ENCODE results near the gene PIAS2. TPM values are rescaled to one million over a fixed set of nuclear protein-coding genes. Genes with fewer than 3 reads are reported as not detected.
"Not testable (repeated sequence)": the region's sequence is repeated elsewhere in the genome, so short reads cannot be mapped to it uniquely, and the experiment has no call there.

Gene PIAS2
- total RNA-seq, 1 donor from 2014 or later = 54.5 TPM

DNA sequence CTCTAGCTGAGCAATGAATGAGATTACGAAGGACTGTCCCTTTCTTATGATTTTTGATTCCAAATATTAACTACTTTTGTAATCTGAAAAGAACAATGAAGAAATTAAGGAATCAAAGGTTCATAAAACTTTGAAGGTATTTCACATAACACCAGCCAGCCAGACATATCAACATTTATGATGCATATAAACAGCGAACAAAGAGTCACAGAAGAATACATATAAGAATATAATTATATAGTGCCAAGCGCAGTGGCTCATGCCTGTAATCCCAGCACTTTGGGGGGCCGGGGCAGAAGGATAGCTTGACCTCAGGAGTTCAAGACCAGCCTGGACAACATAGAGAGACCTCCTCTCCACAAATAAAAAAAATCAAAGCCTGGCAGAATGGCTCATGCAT, 34.1 kb downstream of the PIAS2 start:
- Histone ChIP-seq H3K9me3 (peaks cover 7 to 23% of the 10 kb centered on the region in 2 donors), H3K36me3 (peaks cover 0 to 6% of the 10 kb centered on the region in 2 donors), H3K27ac (no peak overlapping the region), H3K4me1 (no peaks in the 10 kb centered on the region), H3K27me3 (no peaks in the 10 kb centered on the region), H3K4me3 (no peak overlapping the region)
- TF ChIP-seq, protein P1, sequence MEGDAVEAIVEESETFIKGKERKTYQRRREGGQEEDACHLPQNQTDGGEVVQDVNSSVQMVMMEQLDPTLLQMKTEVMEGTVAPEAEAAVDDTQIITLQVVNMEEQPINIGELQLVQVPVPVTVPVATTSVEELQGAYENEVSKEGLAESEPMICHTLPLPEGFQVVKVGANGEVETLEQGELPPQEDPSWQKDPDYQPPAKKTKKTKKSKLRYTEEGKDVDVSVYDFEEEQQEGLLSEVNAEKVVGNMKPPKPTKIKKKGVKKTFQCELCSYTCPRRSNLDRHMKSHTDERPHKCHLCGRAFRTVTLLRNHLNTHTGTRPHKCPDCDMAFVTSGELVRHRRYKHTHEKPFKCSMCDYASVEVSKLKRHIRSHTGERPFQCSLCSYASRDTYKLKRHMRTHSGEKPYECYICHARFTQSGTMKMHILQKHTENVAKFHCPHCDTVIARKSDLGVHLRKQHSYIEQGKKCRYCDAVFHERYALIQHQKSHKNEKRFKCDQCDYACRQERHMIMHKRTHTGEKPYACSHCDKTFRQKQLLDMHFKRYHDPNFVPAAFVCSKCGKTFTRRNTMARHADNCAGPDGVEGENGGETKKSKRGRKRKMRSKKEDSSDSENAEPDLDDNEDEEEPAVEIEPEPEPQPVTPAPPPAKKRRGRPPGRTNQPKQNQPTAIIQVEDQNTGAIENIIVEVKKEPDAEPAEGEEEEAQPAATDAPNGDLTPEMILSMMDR (IDR thresholded peaks at IDR 0.05) = no peak
- no peak for DNase-seq (ENCODE audit: low spot score in 2 of 2)
- intact Hi-C loops (cut with DNase I) = no loop called here

DNA sequence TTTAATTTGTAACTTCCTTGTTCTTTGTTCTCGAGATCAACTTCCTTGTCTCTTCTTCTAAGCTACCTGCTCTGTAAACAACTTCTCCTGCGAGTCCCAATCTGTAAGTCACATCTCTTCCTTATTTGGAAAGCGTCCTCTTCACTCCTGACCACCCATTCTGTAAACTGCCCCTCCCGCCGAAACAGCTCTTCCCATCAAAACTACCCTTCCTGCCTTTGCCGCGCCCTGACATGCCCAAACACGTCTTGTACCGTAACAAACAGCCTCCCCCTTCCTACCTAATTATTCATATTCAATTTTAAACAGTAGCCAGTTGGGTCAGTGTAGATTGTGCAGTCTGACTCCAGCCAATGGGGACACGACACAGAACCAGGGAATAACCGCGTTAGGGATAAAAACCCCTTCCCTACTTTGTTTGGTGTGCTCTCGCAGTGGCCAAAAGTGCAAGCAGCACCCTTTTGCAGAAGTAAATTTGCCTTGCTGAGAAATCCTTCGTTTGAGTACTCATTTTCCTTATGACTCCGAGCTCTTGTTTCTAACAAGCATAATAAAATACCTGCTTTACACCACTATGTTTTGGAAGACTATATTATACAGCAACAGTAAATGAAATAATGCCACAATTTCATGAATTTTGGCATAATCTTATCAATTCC, 39.8 kb downstream of the PIAS2 start:
- Histone ChIP-seq H3K27ac (no peak overlapping the region), H3K4me3 (no peak overlapping the region), H3K9me3 (peaks cover 0 to 36% of the 10 kb centered on the region in 2 donors), H3K4me1 (no peaks in the 10 kb centered on the region), H3K36me3 (peaks cover 0 to 13% of the 10 kb centered on the region in 2 donors), H3K27me3 (no peaks in the 10 kb centered on the region)
- DNase-seq (ENCODE audit: low spot score in 2 of 2) = no peak
- intact Hi-C loops (cut with DNase I) = no loop called here
- TF ChIP-seq, protein P1 (IDR thresholded peaks at IDR 0.05) = no peak

DNA sequence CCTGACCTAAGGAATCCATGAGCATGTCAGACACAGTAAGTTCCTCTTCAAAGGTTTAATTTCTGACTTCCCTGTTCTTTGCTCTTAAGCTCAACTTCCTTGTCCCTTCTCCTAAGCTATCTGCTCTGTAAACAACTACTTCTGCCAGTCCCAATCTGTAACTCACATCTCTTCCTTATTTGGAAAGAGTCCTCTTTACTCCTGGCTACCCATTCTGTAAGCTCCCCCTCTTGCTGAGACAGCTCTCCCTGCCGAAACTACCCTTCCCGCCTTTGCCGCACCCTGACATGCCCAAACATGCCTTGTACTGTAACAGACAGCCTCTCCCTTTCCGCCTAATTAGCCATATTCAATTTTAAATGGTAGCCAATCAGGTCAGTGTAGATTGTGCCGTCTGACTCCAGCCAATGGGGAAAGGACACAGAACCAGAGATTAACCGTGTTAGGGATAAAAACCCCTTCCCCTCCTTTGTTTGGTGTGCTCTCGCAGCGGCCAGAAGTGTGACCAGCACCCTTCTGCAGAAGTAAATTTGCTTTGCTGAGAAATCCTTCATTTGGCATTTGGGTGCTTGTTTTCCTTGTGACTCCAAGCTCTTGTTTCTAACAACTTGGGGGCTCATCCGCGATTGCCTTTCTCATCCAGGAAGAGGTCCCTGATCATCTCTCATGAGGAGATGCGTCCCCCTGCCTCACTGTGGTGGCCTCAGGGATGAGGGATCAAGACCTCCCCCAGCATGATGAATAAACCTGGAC, 49.0 kb downstream of the PIAS2 start:
- Histone ChIP-seq H3K36me3 (peaks cover 5 to 17% of the 10 kb centered on the region in 2 donors), H3K4me1 (no peaks in the 10 kb centered on the region), H3K4me3 (no peak overlapping the region), H3K9me3 (peaks cover 16 to 26% of the 10 kb centered on the region in 2 donors), H3K27me3 (no peaks in the 10 kb centered on the region), H3K27ac (no peak overlapping the region)
- no peak for DNase-seq (ENCODE audit: low spot score in 2 of 2)
- intact Hi-C loops (cut with DNase I) = no loop called here
- TF ChIP-seq, protein P1 (IDR thresholded peaks at IDR 0.05) = no peak

DNA sequence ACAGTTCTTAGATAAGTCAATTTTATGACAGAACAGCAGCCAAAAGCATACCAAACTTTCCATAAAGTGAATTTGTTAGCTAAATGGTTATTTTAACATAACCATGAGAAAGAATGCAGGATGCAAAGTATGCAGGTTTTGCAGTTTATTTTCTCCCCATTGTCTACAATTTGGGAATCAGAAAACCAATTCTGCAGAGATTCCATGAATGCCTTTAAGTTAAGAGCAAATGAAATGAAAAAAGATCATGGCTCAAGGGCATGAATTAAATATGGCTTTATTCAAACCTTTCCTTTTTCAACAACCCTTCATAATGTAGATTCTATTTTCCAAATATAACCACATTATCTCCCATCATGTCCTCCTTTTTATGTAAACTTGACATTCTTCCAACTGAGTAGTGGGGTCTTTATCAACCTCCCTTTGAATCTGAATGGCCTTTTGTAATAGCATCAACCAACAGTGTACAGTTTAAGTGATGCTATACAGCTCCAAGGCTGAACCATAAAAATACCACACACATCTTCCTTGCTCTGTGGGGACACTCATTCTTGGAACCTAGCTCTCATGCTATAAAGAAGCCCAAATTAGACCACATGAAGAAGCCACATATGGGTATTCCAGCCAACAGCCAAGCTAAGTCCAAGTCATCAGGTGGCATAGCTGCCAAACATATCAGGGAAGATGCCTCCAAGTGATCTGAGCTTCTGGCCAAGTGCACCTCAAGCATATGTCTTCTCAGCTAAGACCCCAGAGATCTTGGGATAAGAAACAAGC, 49.8 kb downstream of the PIAS2 start:
- no peaks in the 10 kb centered on the region for H3K4me1 ChIP-seq
- no peak overlapping the region for H3K27ac ChIP-seq
- no peak overlapping the region for H3K4me3 ChIP-seq
- TF ChIP-seq, protein P1 (IDR thresholded peaks at IDR 0.05) = no peak
- intact Hi-C loops (cut with DNase I) = no loop called here
- H3K27me3 ChIP-seq = no peaks in the 10 kb centered on the region
- H3K9me3 ChIP-seq = peaks cover 16 to 26% of the 10 kb centered on the region in 2 donors
- peaks cover 10 to 17% of the 10 kb centered on the region in 2 donors for H3K36me3 ChIP-seq
- DNase-seq (ENCODE audit: low spot score in 2 of 2) = no peak

DNA sequence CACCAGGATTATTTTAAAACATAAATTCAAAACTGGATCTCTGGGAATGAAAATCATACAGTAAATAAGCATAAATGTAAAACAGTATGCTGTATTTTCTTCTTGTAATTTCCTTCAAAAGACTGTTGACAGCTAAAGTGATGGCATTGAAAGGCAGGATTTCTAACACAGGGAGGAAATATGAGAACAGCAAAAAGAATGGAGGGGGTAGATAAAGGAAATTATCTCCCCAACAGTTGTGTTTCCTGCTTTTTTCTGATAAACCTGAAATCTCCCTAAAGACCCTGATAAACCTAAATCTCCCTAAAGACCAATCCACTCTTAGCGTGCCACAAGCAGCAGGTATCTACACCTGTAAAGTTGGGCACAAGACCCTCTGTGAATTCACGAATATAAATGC, 50.8 kb downstream of the PIAS2 start:
- Histone ChIP-seq H3K4me1 (no peaks in the 10 kb centered on the region), H3K36me3 (peaks cover 10 to 17% of the 10 kb centered on the region in 2 donors), H3K4me3 (no peak overlapping the region), H3K27ac (no peak overlapping the region), H3K9me3 (peaks cover 16 to 26% of the 10 kb centered on the region in 2 donors), H3K27me3 (no peaks in the 10 kb centered on the region)
- no peak for DNase-seq (ENCODE audit: low spot score in 2 of 2)
- TF ChIP-seq, protein P1 (IDR thresholded peaks at IDR 0.05) = no peak
- intact Hi-C loops (cut with DNase I) = no loop called here

DNA sequence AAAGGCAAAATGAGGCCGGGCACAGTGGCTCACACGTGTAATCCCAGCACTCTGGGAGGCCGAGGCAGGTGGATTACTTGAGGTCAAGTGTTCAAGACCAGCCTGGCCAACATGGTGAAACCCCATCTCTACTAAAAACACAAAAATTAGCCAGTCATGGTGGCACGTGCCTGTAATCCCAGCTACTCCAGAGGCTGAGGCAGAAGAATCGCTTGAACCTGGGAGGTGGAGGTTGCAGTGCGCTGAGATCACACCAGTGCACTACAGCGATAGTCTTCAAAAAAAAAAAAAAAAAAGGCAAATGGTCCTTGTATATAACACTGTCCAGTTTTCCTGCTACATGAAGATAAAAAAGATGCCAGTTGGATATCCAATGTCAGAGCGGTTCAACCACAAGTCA, 52.1 kb downstream of the PIAS2 start:
- H3K9me3 ChIP-seq = peaks cover 16 to 20% of the 10 kb centered on the region in 2 donors
- H3K4me3 ChIP-seq; DNase-seq (ENCODE audit: low spot score in 2 of 2); H3K4me1 ChIP-seq; intact Hi-C loops (cut with DNase I); H3K27me3 ChIP-seq; H3K27ac ChIP-seq: not testable (repeated sequence)
- peaks cover 10 to 17% of the 10 kb centered on the region in 2 donors for H3K36me3 ChIP-seq

All from ascending aorta (tissue), 2 donors.